ENCODE results near the gene MPP7.

- no peak for TF ChIP-seq CTCF (IDR thresholded peaks at IDR 0.05 in 4 of 5, conservative IDR thresholded peaks at IDR 0.05 in 1 of 5)
- no peak for TF ChIP-seq POLR2A (IDR thresholded peaks at IDR 0.05)
Observed at GRCh38 chr10:28300027-28300426, 2.8 kb downstream of the MPP7 start.

Data from gastrocnemius medialis (tissue), 4 donors.